Measurements from ENCODE around the gene SLC45A3.

DNA sequence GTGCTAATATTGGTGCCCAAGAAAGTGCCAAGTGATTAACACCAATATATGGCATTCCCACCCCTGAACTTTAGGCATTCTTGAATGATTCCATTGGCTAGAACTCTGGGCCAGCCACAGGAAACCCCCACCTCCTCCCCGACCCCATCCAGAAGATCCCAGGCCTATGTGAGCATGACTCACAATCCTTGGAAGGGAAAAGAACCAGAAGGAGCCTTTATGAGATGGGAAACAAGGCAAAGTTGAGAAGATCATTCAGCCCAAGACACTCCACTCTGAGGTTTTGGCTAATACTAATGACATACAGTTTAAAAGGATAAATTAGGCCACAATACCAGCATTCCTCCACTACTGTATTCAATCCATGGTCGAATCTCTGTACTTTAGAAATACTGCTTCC, 70.3 kb downstream of the SLC45A3 start:
- TF ChIP-seq POLR2AphosphoS5 (IDR thresholded peaks at IDR 0.05; ENCODE audit: low read depth, low read length) (no peak), POLR2A (IDR thresholded peaks at IDR 0.05; ENCODE audit: low read depth, low read length) (no peak), SPI1 (IDR thresholded peaks at IDR 0.05; ENCODE audit: low read depth, low read length) (no peak), POU2F2 (IDR thresholded peaks at IDR 0.05; ENCODE audit: low read depth, low read length) (no peak), PAX5 (IDR thresholded peaks at IDR 0.05; ENCODE audit: insufficient read depth, low read length, severe bottlenecking) (no peak), TAF1 (IDR thresholded peaks at IDR 0.05; ENCODE audit: low read depth, low read length) (no peak)
